Measurements from ENCODE around the gene STIM1. TPM values are rescaled to one million over a fixed set of nuclear protein-coding genes. Genes with fewer than 3 reads are reported as not detected.

Gene STIM1
- total RNA-seq, 1 experiment from 2014 or later, result 18.0 TPM

GRCh38 chr11:3845670-3846069, 9.8 kb upstream of the STIM1 start (continued):
- TF ChIP-seq, protein P1, sequence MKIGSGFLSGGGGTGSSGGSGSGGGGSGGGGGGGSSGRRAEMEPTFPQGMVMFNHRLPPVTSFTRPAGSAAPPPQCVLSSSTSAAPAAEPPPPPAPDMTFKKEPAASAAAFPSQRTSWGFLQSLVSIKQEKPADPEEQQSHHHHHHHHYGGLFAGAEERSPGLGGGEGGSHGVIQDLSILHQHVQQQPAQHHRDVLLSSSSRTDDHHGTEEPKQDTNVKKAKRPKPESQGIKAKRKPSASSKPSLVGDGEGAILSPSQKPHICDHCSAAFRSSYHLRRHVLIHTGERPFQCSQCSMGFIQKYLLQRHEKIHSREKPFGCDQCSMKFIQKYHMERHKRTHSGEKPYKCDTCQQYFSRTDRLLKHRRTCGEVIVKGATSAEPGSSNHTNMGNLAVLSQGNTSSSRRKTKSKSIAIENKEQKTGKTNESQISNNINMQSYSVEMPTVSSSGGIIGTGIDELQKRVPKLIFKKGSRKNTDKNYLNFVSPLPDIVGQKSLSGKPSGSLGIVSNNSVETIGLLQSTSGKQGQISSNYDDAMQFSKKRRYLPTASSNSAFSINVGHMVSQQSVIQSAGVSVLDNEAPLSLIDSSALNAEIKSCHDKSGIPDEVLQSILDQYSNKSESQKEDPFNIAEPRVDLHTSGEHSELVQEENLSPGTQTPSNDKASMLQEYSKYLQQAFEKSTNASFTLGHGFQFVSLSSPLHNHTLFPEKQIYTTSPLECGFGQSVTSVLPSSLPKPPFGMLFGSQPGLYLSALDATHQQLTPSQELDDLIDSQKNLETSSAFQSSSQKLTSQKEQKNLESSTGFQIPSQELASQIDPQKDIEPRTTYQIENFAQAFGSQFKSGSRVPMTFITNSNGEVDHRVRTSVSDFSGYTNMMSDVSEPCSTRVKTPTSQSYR (CRISPR knock-in tag; IDR thresholded peaks at IDR 0.05), result no peak
- TF ChIP-seq FOXP1 (CRISPR knock-in tag; IDR thresholded peaks at IDR 0.05; ENCODE audit: borderline replicate concordance) (no peak), MXD4 (CRISPR knock-in tag; IDR thresholded peaks at IDR 0.05; ENCODE audit: borderline replicate concordance) (no peak), ZNF317 (CRISPR knock-in tag; IDR thresholded peaks at IDR 0.05; ENCODE audit: borderline replicate concordance, low read depth) (no peak), GTF2I (CRISPR knock-in tag; conservative IDR thresholded peaks at IDR 0.05) (no peak), ELF4 (CRISPR knock-in tag; IDR thresholded peaks at IDR 0.05; ENCODE audit: low read depth) (no peak)

GRCh38 chr11:3849297-3849874, 6.1 kb upstream of the STIM1 start:
- DNase-seq (ENCODE audit: low spot score), result no peak
- peak; percentile 87 for ATAC-seq
- ChIA-PET POLR2A (interaction anchor here (0.8 to 1.2 kb wide), 2 partner anchors 8 to 174 kb away, joined by 3 read pairs; partner anchors contain the start of gene RHOG), CTCF (interaction anchor here (0.6 to 9.8 kb wide), 43 partner anchors 9 to 326 kb away, joined by 3 to 403 read pairs (median 5); partner anchors contain the start of genes NUP98, PGAP2 and RHOG)
- Mint-ChIP-seq H3K4me3 (no peak overlapping the region), H3K27ac (no peak overlapping the region), H3K4me1 (peaks cover 9% of the 10 kb centered on the region), H3K27me3 (ENCODE audit: low read depth) (no peaks in the 10 kb centered on the region), H3K9me3 (no peaks in the 10 kb centered on the region), H3K36me3 (no peaks in the 10 kb centered on the region)
- TF ChIP-seq NFYB (CRISPR knock-in tag; conservative IDR thresholded peaks at IDR 0.05; ENCODE audit: low read depth) (no peak), GABPB1 (CRISPR knock-in tag; IDR thresholded peaks at IDR 0.05) (no peak), TEAD1 (CRISPR knock-in tag; IDR thresholded peaks at IDR 0.05) (no peak), GTF2I (CRISPR knock-in tag; conservative IDR thresholded peaks at IDR 0.05) (no peak), CTCF (IDR thresholded peaks at IDR 0.05) (peak; percentile 37)
- TF ChIP-seq, protein P2, sequence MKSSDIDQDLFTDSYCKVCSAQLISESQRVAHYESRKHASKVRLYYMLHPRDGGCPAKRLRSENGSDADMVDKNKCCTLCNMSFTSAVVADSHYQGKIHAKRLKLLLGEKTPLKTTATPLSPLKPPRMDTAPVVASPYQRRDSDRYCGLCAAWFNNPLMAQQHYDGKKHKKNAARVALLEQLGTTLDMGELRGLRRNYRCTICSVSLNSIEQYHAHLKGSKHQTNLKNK (CRISPR knock-in tag; IDR thresholded peaks at IDR 0.05), result no peak

- DNase-seq (ENCODE audit: low spot score) (no peak), ATAC-seq (no peak)
- ChIA-PET POLR2A (interaction anchor here (0.7 kb wide), 1 partner anchor 119 kb away, joined by 4 read pairs; no protein-coding TSS in a partner anchor), CTCF (interaction anchor here (1.5 to 9.8 kb wide), 10 partner anchors 10 to 265 kb away, joined by 3 to 403 read pairs (median 18); partner anchors contain the start of gene RHOG)
- TF ChIP-seq, protein P1 (CRISPR knock-in tag; IDR thresholded peaks at IDR 0.05), result no peak
- TF ChIP-seq ELF4 (CRISPR knock-in tag; IDR thresholded peaks at IDR 0.05; ENCODE audit: low read depth), result no peak
- TF ChIP-seq, protein P3, sequence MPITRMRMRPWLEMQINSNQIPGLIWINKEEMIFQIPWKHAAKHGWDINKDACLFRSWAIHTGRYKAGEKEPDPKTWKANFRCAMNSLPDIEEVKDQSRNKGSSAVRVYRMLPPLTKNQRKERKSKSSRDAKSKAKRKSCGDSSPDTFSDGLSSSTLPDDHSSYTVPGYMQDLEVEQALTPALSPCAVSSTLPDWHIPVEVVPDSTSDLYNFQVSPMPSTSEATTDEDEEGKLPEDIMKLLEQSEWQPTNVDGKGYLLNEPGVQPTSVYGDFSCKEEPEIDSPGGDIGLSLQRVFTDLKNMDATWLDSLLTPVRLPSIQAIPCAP (CRISPR knock-in tag; IDR thresholded peaks at IDR 0.05), result no peak
- no peak for TF ChIP-seq JUN (CRISPR knock-in tag; IDR thresholded peaks at IDR 0.05)
- no peak for TF ChIP-seq ETV6 (CRISPR knock-in tag; IDR thresholded peaks at IDR 0.05)
- TF ChIP-seq, protein P4, sequence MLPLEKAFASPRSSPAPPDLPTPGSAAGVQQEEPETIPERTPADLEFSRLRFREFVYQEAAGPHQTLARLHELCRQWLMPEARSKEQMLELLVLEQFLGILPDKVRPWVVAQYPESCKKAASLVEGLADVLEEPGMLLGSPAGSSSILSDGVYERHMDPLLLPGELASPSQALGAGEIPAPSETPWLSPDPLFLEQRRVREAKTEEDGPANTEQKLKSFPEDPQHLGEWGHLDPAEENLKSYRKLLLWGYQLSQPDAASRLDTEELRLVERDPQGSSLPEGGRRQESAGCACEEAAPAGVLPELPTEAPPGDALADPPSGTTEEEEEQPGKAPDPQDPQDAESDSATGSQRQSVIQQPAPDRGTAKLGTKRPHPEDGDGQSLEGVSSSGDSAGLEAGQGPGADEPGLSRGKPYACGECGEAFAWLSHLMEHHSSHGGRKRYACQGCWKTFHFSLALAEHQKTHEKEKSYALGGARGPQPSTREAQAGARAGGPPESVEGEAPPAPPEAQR (CRISPR knock-in tag; IDR thresholded peaks at IDR 0.05), result no peak
- TF ChIP-seq NR3C1 (CRISPR knock-in tag; conservative IDR thresholded peaks at IDR 0.05; ENCODE audit: low read depth), result no peak
- TF ChIP-seq, protein P5, sequence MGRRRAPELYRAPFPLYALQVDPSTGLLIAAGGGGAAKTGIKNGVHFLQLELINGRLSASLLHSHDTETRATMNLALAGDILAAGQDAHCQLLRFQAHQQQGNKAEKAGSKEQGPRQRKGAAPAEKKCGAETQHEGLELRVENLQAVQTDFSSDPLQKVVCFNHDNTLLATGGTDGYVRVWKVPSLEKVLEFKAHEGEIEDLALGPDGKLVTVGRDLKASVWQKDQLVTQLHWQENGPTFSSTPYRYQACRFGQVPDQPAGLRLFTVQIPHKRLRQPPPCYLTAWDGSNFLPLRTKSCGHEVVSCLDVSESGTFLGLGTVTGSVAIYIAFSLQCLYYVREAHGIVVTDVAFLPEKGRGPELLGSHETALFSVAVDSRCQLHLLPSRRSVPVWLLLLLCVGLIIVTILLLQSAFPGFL (CRISPR knock-in tag; IDR thresholded peaks at IDR 0.05; ENCODE audit: borderline replicate concordance), result no peak
- no peak for TF ChIP-seq TCF7 (CRISPR knock-in tag; IDR thresholded peaks at IDR 0.05; ENCODE audit: low read depth)
- TF ChIP-seq ZNF396 (CRISPR knock-in tag; IDR thresholded peaks at IDR 0.05; ENCODE audit: borderline replicate concordance), result no peak
- Mint-ChIP-seq H3K36me3 (no peaks in the 10 kb centered on the region), H3K4me1 (peaks cover 28% of the 10 kb centered on the region), H3K4me3 (no peak overlapping the region), H3K27ac (no peak overlapping the region), H3K27me3 (ENCODE audit: low read depth) (peaks cover 26% of the 10 kb centered on the region), H3K9me3 (no peaks in the 10 kb centered on the region)
These were observed 2.0 kb upstream of the STIM1 start for GRCh38 chr11:3853545-3853842.

All from WTC11 (cell line).